ENCODE results near the gene SLC30A10. TPM values are rescaled to one million over a fixed set of nuclear protein-coding genes. Genes with fewer than 3 reads are reported as not detected.

Gene SLC30A10
- total RNA-seq, 4 donors from 2014 or later = 0.63 to 1.4 TPM; not detected in 2

GRCh38 chr1:219885680-219886079 is 42.7 kb downstream of the SLC30A10 start:
- Histone ChIP-seq H3K9me3 (no peaks in the 10 kb centered on the region), H3K27me3 (no peaks in the 10 kb centered on the region), H3K4me1 (no peaks in the 10 kb centered on the region), H3K27ac (no peak overlapping the region), H3K36me3 (no peaks in the 10 kb centered on the region), H3K4me3 (no peak overlapping the region)
- TF ChIP-seq EP300 (IDR thresholded peaks at IDR 0.05) (no peak), POLR2A (IDR thresholded peaks at IDR 0.05) (no peak), CTCF (IDR thresholded peaks at IDR 0.05) (no peak)
- no peak for DNase-seq (ENCODE audit: low spot score in 2 of 2)
- WGBS, 2 donors = 88 to 98% methylated on average over 2 of the region's 2 CpGs

GRCh38 chr1:219883400-219884332 is 44.7 kb downstream of the SLC30A10 start:
- DNase-seq (ENCODE audit: low spot score in 2 of 2) = no peak
- no peak for TF ChIP-seq EP300 (IDR thresholded peaks at IDR 0.05)
- TF ChIP-seq CTCF (IDR thresholded peaks at IDR 0.05) = no peak
- TF ChIP-seq POLR2A (IDR thresholded peaks at IDR 0.05) = no peak
- Histone ChIP-seq H3K4me3 (no peak overlapping the region), H3K27me3 (no peaks in the 10 kb centered on the region), H3K36me3 (no peaks in the 10 kb centered on the region), H3K4me1 (no peaks in the 10 kb centered on the region), H3K27ac (no peak overlapping the region), H3K9me3 (no peaks in the 10 kb centered on the region)
- 51 to 53% methylated on average over 5 of the region's 5 CpGs for WGBS, 2 donors

GRCh38 chr1:219882755-219883154 is 45.6 kb downstream of the SLC30A10 start:
- Histone ChIP-seq H3K36me3 (no peaks in the 10 kb centered on the region), H3K27me3 (no peaks in the 10 kb centered on the region), H3K4me3 (no peak overlapping the region), H3K27ac (no peak overlapping the region), H3K4me1 (no peaks in the 10 kb centered on the region), H3K9me3 (no peaks in the 10 kb centered on the region)
- no peak for DNase-seq (ENCODE audit: low spot score in 2 of 2)
- TF ChIP-seq EP300 (IDR thresholded peaks at IDR 0.05) (no peak), POLR2A (IDR thresholded peaks at IDR 0.05) (no peak), CTCF (IDR thresholded peaks at IDR 0.05) (no peak)
- WGBS, 2 donors = 72 to 77% methylated on average over 3 of the region's 3 CpGs

GRCh38 chr1:219882096-219882495 is 46.3 kb downstream of the SLC30A10 start:
- Histone ChIP-seq H3K9me3 (no peaks in the 10 kb centered on the region), H3K4me3 (no peak overlapping the region), H3K36me3 (no peaks in the 10 kb centered on the region), H3K27me3 (no peaks in the 10 kb centered on the region), H3K27ac (no peak overlapping the region), H3K4me1 (no peaks in the 10 kb centered on the region)
- TF ChIP-seq POLR2A (IDR thresholded peaks at IDR 0.05) (no peak), CTCF (IDR thresholded peaks at IDR 0.05) (no peak), EP300 (IDR thresholded peaks at IDR 0.05) (no peak)
- no peak for DNase-seq (ENCODE audit: low spot score in 2 of 2)
- 55 to 57% methylated on average over 3 of the region's 3 CpGs for WGBS, 2 donors

GRCh38 chr1:219880765-219881457 is 47.4 kb downstream of the SLC30A10 start:
- Histone ChIP-seq H3K27me3 (no peaks in the 10 kb centered on the region), H3K27ac (no peak overlapping the region), H3K9me3 (no peaks in the 10 kb centered on the region), H3K36me3 (no peaks in the 10 kb centered on the region), H3K4me1 (no peaks in the 10 kb centered on the region), H3K4me3 (no peak overlapping the region)
- TF ChIP-seq EP300 (IDR thresholded peaks at IDR 0.05) = no peak
- no peak for TF ChIP-seq POLR2A (IDR thresholded peaks at IDR 0.05)
- no peak for TF ChIP-seq CTCF (IDR thresholded peaks at IDR 0.05)
- DNase-seq (ENCODE audit: low spot score in 2 of 2) = no peak

All from tibial nerve (tissue), 4 donors.